Natural killer cell treated with Interleukin-12 subunit alpha and Interleukin-12 subunit beta and Interleukin-15 and Interleukin-18, amount 100 ng/mL, for 72 hours (primary cell): ENCODE data around the gene GAPDHS. TPM values are rescaled to one million over a fixed set of nuclear protein-coding genes. Genes with fewer than 3 reads are reported as not detected.

Source experiments
- ATAC-seq, 2 donors: fragments of 150-1000 bp; cut with Tn5 transposase in 1 of 2; sonication (Bioruptor Pico), chemical (Tn5 transposase) in 1 of 2; 2 replicates each; pipeline ENCODE4 v1.10.0; 2021
- DNase-seq: peaks from one replicate; pipeline ENCODE4 v3.0.0; 2022; ENCODE audit warnings: low spot score
- H3K27ac Mint-ChIP-seq, 2 donors: 1 replicate in 1 of 2; 2 replicates in 1 of 2; pipeline ENCODE4 v1.8.0; 2022; ENCODE audit warnings: mixed read lengths in 2 of 2, mild to moderate bottlenecking in 1 of 2, moderate library complexity in 1 of 2
- H3K27me3 Mint-ChIP-seq, 2 donors: 1 replicate in 1 of 2; 2 replicates in 1 of 2; pipeline ENCODE4 v1.8.0; 2022; ENCODE audit warnings: mixed read lengths in 2 of 2
- H3K36me3 Mint-ChIP-seq: one replicate; pipeline ENCODE4 v1.8.0; 2022; ENCODE audit warnings: mixed read lengths
- H3K4me1 Mint-ChIP-seq, 2 donors: 1 replicate in 1 of 2; 2 replicates in 1 of 2; pipeline ENCODE4 v1.8.0; 2022; ENCODE audit warnings: low read depth in 2 of 2, mixed read lengths in 2 of 2, mild to moderate bottlenecking in 1 of 2
- H3K4me3 Mint-ChIP-seq: one replicate; pipeline ENCODE4 v1.8.0; 2022; ENCODE audit warnings: mixed read lengths
- H3K9me3 Mint-ChIP-seq: 2 replicates; pipeline ENCODE4 v1.8.0; 2022; ENCODE audit warnings: mixed read lengths
- total RNA-seq, 2 donors: library from RNA; stranded (reverse); gene quantifications; one replicate each; pipeline ENCODE4 v1.2.3, GENCODE V29; 2022

The GAPDHS gene
- total RNA-seq, 2 donors from 2014 or later, result not detected

DNA sequence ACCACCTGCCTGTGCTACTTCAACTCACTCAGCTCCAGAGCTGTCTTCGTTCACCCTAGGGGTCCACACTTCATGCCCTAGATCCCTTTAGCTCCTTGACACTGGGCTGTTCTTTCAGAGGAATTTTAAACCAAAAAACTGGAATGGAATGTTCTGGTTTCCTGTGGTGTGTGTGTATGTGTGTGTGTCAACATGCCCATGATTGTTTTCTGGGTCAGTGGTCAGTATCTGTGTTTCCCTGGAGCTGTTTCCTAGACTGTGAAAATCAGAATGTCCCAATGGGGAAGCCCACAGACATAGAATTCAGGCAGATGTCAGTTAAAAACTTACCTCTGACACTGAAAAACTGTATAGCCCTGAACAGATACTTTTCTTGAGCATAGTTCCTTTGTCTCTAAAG is 54.1 kb downstream of the GAPDHS start:
- ATAC-seq, result no peak
- H3K27me3 Mint-ChIP-seq, result peaks cover 16 to 20% of the 10 kb centered on the region in 2 donors
- no peaks in the 10 kb centered on the region for H3K4me1 Mint-ChIP-seq
- no peaks in the 10 kb centered on the region for H3K9me3 Mint-ChIP-seq
- H3K4me3 Mint-ChIP-seq, result no peak overlapping the region
- H3K27ac Mint-ChIP-seq, result no peak overlapping the region
- no peak for DNase-seq
- no peaks in the 10 kb centered on the region for H3K36me3 Mint-ChIP-seq

DNA sequence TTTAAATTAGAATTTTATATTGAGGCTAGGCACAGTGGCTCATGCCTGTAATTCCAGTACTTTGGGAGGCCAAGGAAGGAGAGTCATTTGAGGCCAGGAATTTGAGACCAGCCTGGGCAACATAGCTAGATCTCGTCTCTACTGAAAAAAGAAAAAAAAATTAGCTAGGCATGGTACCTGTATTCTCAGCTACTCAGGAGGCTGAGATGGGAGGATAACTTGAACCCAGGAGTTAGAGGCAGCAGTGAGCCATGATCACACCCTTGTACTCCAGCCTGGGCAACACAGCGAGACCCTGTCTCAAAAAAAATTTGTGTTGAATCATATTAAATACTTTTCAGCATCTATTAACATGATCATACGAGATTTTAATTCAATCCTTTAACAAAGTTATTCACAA is 57.6 kb downstream of the GAPDHS start:
- DNase-seq, result no peak
- no peaks in the 10 kb centered on the region for H3K36me3 Mint-ChIP-seq
- H3K9me3 Mint-ChIP-seq, result no peaks in the 10 kb centered on the region
- H3K27ac Mint-ChIP-seq, result no peak overlapping the region
- ATAC-seq, result no peak
- no peak overlapping the region for H3K4me3 Mint-ChIP-seq
- peaks cover 5 to 10% of the 10 kb centered on the region in 2 donors for H3K27me3 Mint-ChIP-seq
- H3K4me1 Mint-ChIP-seq, result no peaks in the 10 kb centered on the region

DNA sequence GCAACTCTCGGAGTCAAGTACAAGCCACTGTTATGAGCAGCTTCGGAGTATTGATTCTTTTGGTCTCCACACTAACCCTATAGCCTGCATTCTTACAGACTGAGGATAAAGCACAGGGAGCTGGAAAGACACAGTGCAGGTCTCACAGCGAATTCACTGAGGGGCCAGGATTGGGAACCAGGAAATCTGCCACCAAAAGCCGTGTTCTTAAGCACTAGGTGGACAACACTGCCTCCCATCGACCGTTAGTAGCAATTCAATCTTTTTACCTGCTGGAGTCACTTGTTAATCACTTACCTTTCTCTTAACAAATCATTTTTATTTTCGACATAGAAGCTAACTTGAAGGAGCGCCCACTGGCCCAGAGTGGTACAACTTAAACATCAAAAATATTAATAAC is 59.0 kb downstream of the GAPDHS start:
- ATAC-seq, result no peak
- no peaks in the 10 kb centered on the region for H3K36me3 Mint-ChIP-seq
- H3K4me3 Mint-ChIP-seq, result no peak overlapping the region
- no peak overlapping the region for H3K27ac Mint-ChIP-seq
- peaks cover 9 to 13% of the 10 kb centered on the region in 2 donors for H3K27me3 Mint-ChIP-seq
- H3K4me1 Mint-ChIP-seq, result peaks cover 6 to 8% of the 10 kb centered on the region in 2 donors
- no peaks in the 10 kb centered on the region for H3K9me3 Mint-ChIP-seq
- DNase-seq, result no peak

Other genes starting within 250 kb of the GAPDHS start
- under 1 TPM in 1 of 2 donors, not detected in 1; 0.38 TPM for gene MAG, start 241.3 kb upstream of the GAPDHS start, total RNA-seq
- gene CD22, start 204.3 kb upstream of the GAPDHS start, total RNA-seq, result 10 to 100 TPM in 1 of 2 donors, 1 to 10 TPM in 1; 1.1 to 15.0 TPM
- under 1 TPM; 0.19 to 0.36 TPM for gene FFAR1, start 185.6 kb upstream of the GAPDHS start, total RNA-seq
- under 1 TPM in 1 of 2 donors, not detected in 1; 0.62 TPM for gene FFAR3, start 175.0 kb upstream of the GAPDHS start, total RNA-seq
- under 1 TPM in 1 of 2 donors, not detected in 1; 0.56 TPM for gene GPR42, start 162.4 kb upstream of the GAPDHS start, total RNA-seq
- gene FFAR2, start 85.2 kb upstream of the GAPDHS start, total RNA-seq, result not detected
- not detected for gene KRTDAP, start 43.0 kb upstream of the GAPDHS start, total RNA-seq
- gene DMKN, start 19.8 kb upstream of the GAPDHS start, total RNA-seq, result 1 to 10 TPM in 1 of 2 donors, not detected in 1; 1.8 TPM
- not detected for gene SBSN, start 5.1 kb upstream of the GAPDHS start, total RNA-seq
- 10 to 100 TPM; 25.3 to 34.4 TPM for gene TMEM147, start 12.2 kb downstream of the GAPDHS start, total RNA-seq
- not detected for gene ATP4A, start 30.2 kb downstream of the GAPDHS start, total RNA-seq
- not detected for gene PMIS2, start 52.7 kb downstream of the GAPDHS start, total RNA-seq
- gene HAUS5, start 79.3 kb downstream of the GAPDHS start, total RNA-seq, result 10 to 100 TPM; 29.2 to 55.0 TPM
- gene RBM42, start 95.6 kb downstream of the GAPDHS start, total RNA-seq, result 100 to 1,000 TPM; 109 to 110 TPM
- gene ETV2, start 108.3 kb downstream of the GAPDHS start, total RNA-seq, result 1 to 10 TPM in 1 of 2 donors, under 1 TPM in 1; 0.39 to 1.2 TPM
- 100 to 1,000 TPM; 363 to 400 TPM for gene COX6B1, start 114.9 kb downstream of the GAPDHS start, total RNA-seq
- under 1 TPM; 0.38 to 0.70 TPM for gene UPK1A, start 133.1 kb downstream of the GAPDHS start, total RNA-seq
- gene ZBTB32, start 171.1 kb downstream of the GAPDHS start, total RNA-seq, result 100 to 1,000 TPM; 191 to 295 TPM
- gene KMT2B, start 184.5 kb downstream of the GAPDHS start, total RNA-seq, result 100 to 1,000 TPM in 1 of 2 donors, 10 to 100 TPM in 1; 80.1 to 137 TPM
- gene IGFLR1, start 209.0 kb downstream of the GAPDHS start, total RNA-seq, result 100 to 1,000 TPM in 1 of 2 donors, 10 to 100 TPM in 1; 80.4 to 193 TPM
- gene U2AF1L4, start 212.0 kb downstream of the GAPDHS start, total RNA-seq, result 10 to 100 TPM; 17.0 to 19.1 TPM
- 10 to 100 TPM; 66.4 to 84.2 TPM for gene PSENEN, start 212.2 kb downstream of the GAPDHS start, total RNA-seq
- 10 to 100 TPM in 1 of 2 donors, 1 to 10 TPM in 1; 9.6 to 24.7 TPM for gene LIN37, start 215.1 kb downstream of the GAPDHS start, total RNA-seq
- gene HSPB6, start 223.6 kb downstream of the GAPDHS start, total RNA-seq, result not detected
- 10 to 100 TPM; 36.2 to 53.8 TPM for gene PROSER3, start 224.7 kb downstream of the GAPDHS start, total RNA-seq
- gene ARHGAP33, start 242.1 kb downstream of the GAPDHS start, total RNA-seq, result 10 to 100 TPM; 31.5 to 45.0 TPM